ENCODE results near the gene GNB1L.

- TF ChIP-seq CTCF (conservative IDR thresholded peaks at IDR 0.05; ENCODE audit: low read depth, low read length) (no peak), EZH2 (IDR thresholded peaks at IDR 0.05; ENCODE audit: low read length, unreplicated experiment) (no peak)
Observed at GRCh38 chr22:19880786-19881569, 26.3 kb upstream of the GNB1L start.
